GM13977 (cell line): Measurements from ENCODE around the gene CAMKK2.
"Not testable (repeated sequence)": the region's sequence is repeated elsewhere in the genome, so short reads cannot be mapped to it uniquely, and the experiment has no call there.

Source experiments
- DNase-seq: peaks from one replicate; pipeline ENCODE4 v3.0.0; 2012; ENCODE audit warnings: low spot score
- CTCF ChIP-seq: IDR thresholded peaks from 2 replicates; pipeline ENCODE4 v1.5.1; 2012; ENCODE audit warnings: mild to moderate bottlenecking, control low read depth; ENCODE audit not compliant: insufficient read depth; ENCODE audit errors: extremely low read depth, missing control alignments
- in situ Hi-C: fragments of 300-500 bp; cut with MboI; formaldehyde crosslinking; loops from one replicate; pipeline ENCODE4 v1.12.0; 2022; ENCODE audit warnings: low sequenced_read_pairs, low pct_unique_long_range_greater_than_20kb, mixed read lengths, inconsistent platforms; ENCODE audit not compliant: unreplicated experiment

CAMKK2 gene

DNA sequence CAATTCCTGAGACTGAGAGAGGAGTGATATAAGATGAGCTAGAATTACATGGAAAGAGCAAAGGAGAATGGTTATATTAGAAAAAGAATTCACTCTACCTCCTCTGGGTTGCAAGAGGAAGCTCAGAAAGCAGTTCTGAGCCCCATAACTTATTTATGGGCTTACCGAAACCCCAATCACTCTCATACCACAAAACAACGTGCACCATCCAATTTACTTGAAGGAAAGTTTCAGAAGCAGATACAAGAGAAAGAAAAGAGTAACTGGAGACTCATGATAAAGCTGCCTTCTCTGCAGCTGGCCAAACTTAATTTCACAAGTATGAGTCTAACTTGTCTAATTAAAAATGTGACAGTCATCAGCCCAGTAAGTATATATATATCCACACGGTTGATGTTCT lies 27.4 kb upstream of the CAMKK2 start:
- no peak for DNase-seq
- TF ChIP-seq CTCF = no peak
- in situ Hi-C loops = no loop called here

GRCh38 chr12:121318121-121318520 lies 21.6 kb upstream of the CAMKK2 start:
- DNase-seq = no peak
- no peak for TF ChIP-seq CTCF
- in situ Hi-C loops = no loop called here

GRCh38 chr12:121314431-121314830 lies 17.9 kb upstream of the CAMKK2 start:
- no peak for DNase-seq
- in situ Hi-C loops = no loop called here
- TF ChIP-seq CTCF = no peak

GRCh38 chr12:121310231-121310630 lies 13.7 kb upstream of the CAMKK2 start:
- DNase-seq, in situ Hi-C loops: not testable (repeated sequence)

- in situ Hi-C loops, DNase-seq: not testable (repeated sequence)
Observed at GRCh38 chr12:121307397-121307796, 10.9 kb upstream of the CAMKK2 start.

GRCh38 chr12:121304306-121304705 lies 7.8 kb upstream of the CAMKK2 start:
- TF ChIP-seq CTCF = no peak
- in situ Hi-C loops = no loop called here
- no peak for DNase-seq

DNA sequence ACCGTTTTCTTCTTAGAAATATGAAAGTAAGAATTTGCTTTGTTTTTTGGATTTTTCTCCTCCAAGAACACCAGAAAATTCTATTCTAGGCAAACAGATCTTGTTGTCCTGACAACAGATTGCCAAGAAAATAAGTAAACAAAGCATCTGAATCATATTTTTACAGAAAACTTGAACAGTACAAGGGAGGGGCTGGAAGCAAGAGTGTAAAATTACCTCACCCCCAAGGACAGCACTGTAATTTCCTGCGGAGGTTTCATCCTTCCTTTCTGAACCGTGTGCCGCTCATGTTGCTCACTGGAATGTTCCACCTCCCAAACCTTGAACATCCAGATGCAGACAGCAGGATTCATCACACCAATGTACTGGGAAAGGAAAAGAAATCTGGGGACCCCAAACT lies 5.4 kb upstream of the CAMKK2 start:
- in situ Hi-C loops = no loop called here
- DNase-seq = no peak
- no peak for TF ChIP-seq CTCF

GRCh38 chr12:121300083-121300819 lies 3.7 kb upstream of the CAMKK2 start:
- no peak for TF ChIP-seq CTCF
- DNase-seq = no peak
- in situ Hi-C loops = no loop called here
